ENCODE data around the gene BRD9. TPM values are rescaled to one million over a fixed set of nuclear protein-coding genes. Genes with fewer than 3 reads are reported as not detected.
A peak's percentile ranks its signal among the peaks of the same experiment; 100 is the strongest.

BRD9 gene
- total and polyA plus RNA-seq, 2 of the 13 experiments (the other 11 are each of a cell fraction or from before 2014, with no cell fraction given), result 5.2 to 22.9 TPM

GRCh38 chr5:892394-893136, at the start of gene BRD9, which contains the start of gene TRIP13 (continued):
- TF ChIP-seq, protein P1, sequence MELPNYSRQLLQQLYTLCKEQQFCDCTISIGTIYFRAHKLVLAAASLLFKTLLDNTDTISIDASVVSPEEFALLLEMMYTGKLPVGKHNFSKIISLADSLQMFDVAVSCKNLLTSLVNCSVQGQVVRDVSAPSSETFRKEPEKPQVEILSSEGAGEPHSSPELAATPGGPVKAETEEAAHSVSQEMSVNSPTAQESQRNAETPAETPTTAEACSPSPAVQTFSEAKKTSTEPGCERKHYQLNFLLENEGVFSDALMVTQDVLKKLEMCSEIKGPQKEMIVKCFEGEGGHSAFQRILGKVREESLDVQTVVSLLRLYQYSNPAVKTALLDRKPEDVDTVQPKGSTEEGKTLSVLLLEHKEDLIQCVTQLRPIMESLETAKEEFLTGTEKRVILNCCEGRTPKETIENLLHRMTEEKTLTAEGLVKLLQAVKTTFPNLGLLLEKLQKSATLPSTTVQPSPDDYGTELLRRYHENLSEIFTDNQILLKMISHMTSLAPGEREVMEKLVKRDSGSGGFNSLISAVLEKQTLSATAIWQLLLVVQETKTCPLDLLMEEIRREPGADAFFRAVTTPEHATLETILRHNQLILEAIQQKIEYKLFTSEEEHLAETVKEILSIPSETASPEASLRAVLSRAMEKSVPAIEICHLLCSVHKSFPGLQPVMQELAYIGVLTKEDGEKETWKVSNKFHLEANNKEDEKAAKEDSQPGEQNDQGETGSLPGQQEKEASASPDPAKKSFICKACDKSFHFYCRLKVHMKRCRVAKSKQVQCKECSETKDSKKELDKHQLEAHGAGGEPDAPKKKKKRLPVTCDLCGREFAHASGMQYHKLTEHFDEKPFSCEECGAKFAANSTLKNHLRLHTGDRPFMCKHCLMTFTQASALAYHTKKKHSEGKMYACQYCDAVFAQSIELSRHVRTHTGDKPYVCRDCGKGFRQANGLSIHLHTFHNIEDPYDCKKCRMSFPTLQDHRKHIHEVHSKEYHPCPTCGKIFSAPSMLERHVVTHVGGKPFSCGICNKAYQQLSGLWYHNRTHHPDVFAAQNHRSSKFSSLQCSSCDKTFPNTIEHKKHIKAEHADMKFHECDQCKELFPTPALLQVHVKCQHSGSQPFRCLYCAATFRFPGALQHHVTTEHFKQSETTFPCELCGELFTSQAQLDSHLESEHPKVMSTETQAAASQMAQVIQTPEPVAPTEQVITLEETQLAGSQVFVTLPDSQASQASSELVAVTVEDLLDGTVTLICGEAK (IDR thresholded peaks at IDR 0.05), result peak; percentile 14; the same call in 1 of the 2 replicates
- TF ChIP-seq, protein P1 (CRISPR knock-in tag; IDR thresholded peaks at IDR 0.05), result peak; percentile 49
- peak; percentile 76; the same call in 1 of the 2 replicates for TF ChIP-seq ZNF431 (CRISPR knock-in tag; IDR thresholded peaks at IDR 0.05; ENCODE audit: borderline replicate concordance, low read depth)
- no peak for TF ChIP-seq TBP (CRISPR knock-in tag; IDR thresholded peaks at IDR 0.05)
- no peak for TF ChIP-seq ZNF597 (CRISPR knock-in tag; IDR thresholded peaks at IDR 0.05)
- TF ChIP-seq NFKBIZ (CRISPR knock-in tag; IDR thresholded peaks at IDR 0.05), result no peak
- TF ChIP-seq, protein P2, sequence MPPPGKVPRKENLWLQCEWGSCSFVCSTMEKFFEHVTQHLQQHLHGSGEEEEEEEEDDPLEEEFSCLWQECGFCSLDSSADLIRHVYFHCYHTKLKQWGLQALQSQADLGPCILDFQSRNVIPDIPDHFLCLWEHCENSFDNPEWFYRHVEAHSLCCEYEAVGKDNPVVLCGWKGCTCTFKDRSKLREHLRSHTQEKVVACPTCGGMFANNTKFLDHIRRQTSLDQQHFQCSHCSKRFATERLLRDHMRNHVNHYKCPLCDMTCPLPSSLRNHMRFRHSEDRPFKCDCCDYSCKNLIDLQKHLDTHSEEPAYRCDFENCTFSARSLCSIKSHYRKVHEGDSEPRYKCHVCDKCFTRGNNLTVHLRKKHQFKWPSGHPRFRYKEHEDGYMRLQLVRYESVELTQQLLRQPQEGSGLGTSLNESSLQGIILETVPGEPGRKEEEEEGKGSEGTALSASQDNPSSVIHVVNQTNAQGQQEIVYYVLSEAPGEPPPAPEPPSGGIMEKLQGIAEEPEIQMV (CRISPR knock-in tag; IDR thresholded peaks at IDR 0.05; ENCODE audit: low read depth), result no peak
- TF ChIP-seq ARID2 (CRISPR knock-in tag; IDR thresholded peaks at IDR 0.05; ENCODE audit: borderline replicate concordance), result peak; percentile 59; the same call in 1 of the 2 replicates

All from HepG2 (cell line).